ENCODE data around the gene PTHLH. TPM values are rescaled to one million over a fixed set of nuclear protein-coding genes. Genes with fewer than 3 reads are reported as not detected.
A peak's percentile ranks its signal among the peaks of the same experiment; 100 is the strongest.

Gene PTHLH
- total RNA-seq, 6 experiments from 2014 or later: 0.59 to 1.3 (median 1.0) TPM

GRCh38 chr12:27970401-27971120 is 2.0 kb downstream of the PTHLH start:
- peaks cover 12% of the 10 kb centered on the region for H3K27me3 Mint-ChIP-seq (ENCODE audit: insufficient read depth)
- no peaks in the 10 kb centered on the region for H3K9me3 Mint-ChIP-seq
- no peak for TF ChIP-seq CTCF (IDR thresholded peaks at IDR 0.05)
- peak overlapping the region; percentile 72 for H3K4me3 Mint-ChIP-seq
- DNase-seq: no peak
- peaks cover 77% of the 10 kb centered on the region for H3K4me1 Mint-ChIP-seq (ENCODE audit: low read depth)
- H3K36me3 Mint-ChIP-seq (ENCODE audit: low read depth): no peaks in the 10 kb centered on the region
- H3K27ac Mint-ChIP-seq: peak overlapping the region; percentile 31

- peak overlapping the region; percentile 89 for H3K4me3 Mint-ChIP-seq
- peak; percentile 35 for DNase-seq
- no peaks in the 10 kb centered on the region for H3K36me3 Mint-ChIP-seq (ENCODE audit: low read depth)
- peaks cover 77% of the 10 kb centered on the region for H3K4me1 Mint-ChIP-seq (ENCODE audit: low read depth)
- H3K9me3 Mint-ChIP-seq: no peaks in the 10 kb centered on the region
- peaks cover 9% of the 10 kb centered on the region for H3K27me3 Mint-ChIP-seq (ENCODE audit: insufficient read depth)
- no peak for TF ChIP-seq CTCF (IDR thresholded peaks at IDR 0.05)
- peak overlapping the region; percentile 84 for H3K27ac Mint-ChIP-seq
These were observed 2.7 kb downstream of the PTHLH start for GRCh38 chr12:27969624-27970400.

- Mint-ChIP-seq H3K9me3 (no peaks in the 10 kb centered on the region), H3K27me3 (ENCODE audit: insufficient read depth) (peaks cover 9% of the 10 kb centered on the region), H3K4me1 (ENCODE audit: low read depth) (peaks cover 82% of the 10 kb centered on the region), H3K27ac (peak overlapping the region; percentile 84), H3K4me3 (peak overlapping the region; percentile 89), H3K36me3 (ENCODE audit: low read depth) (no peaks in the 10 kb centered on the region)
- peak; percentile 36 for DNase-seq
- peak; percentile 62 for TF ChIP-seq CTCF (IDR thresholded peaks at IDR 0.05)
These were observed 3.4 kb downstream of the PTHLH start for GRCh38 chr12:27968972-27969623.

- H3K4me3 Mint-ChIP-seq: 0 out of 2 replicates have a peak overlapping the region, but pooled peaks have one; percentile 41
- no peaks in the 10 kb centered on the region for H3K36me3 Mint-ChIP-seq (ENCODE audit: low read depth)
- H3K9me3 Mint-ChIP-seq: no peaks in the 10 kb centered on the region
- H3K27me3 Mint-ChIP-seq (ENCODE audit: insufficient read depth): peaks cover 7% of the 10 kb centered on the region
- DNase-seq: peak; percentile 38
- H3K27ac Mint-ChIP-seq: peak overlapping the region; percentile 71; the same call in 1 of the 2 replicates
- no peak for TF ChIP-seq CTCF (IDR thresholded peaks at IDR 0.05)
- H3K4me1 Mint-ChIP-seq (ENCODE audit: low read depth): peaks cover 77% of the 10 kb centered on the region
These were observed 4.9 kb downstream of the PTHLH start for GRCh38 chr12:27967551-27968054.

- Mint-ChIP-seq H3K27ac (peak overlapping the region; percentile 71), H3K36me3 (ENCODE audit: low read depth) (no peaks in the 10 kb centered on the region), H3K4me3 (peak overlapping the region; percentile 27), H3K27me3 (ENCODE audit: insufficient read depth) (peaks cover 7% of the 10 kb centered on the region), H3K9me3 (no peaks in the 10 kb centered on the region), H3K4me1 (ENCODE audit: low read depth) (peaks cover 77% of the 10 kb centered on the region)
- no peak for TF ChIP-seq CTCF (IDR thresholded peaks at IDR 0.05)
- peak; percentile 93 for DNase-seq
These were observed 5.7 kb downstream of the PTHLH start for GRCh38 chr12:27966870-27967269.
